GM18517 (cell line): ENCODE data around the gene LRRC19.
A peak's percentile ranks its signal among the peaks of the same experiment; 100 is the strongest.

Experiments
- ATAC-seq: cut with Tn5 transposase; IDR thresholded peaks from one replicate; pipeline ENCODE4 v1.9.1; 2021; ENCODE audit warnings: mild to moderate bottlenecking, moderate library complexity; ENCODE audit not compliant: unreplicated experiment

LRRC19 gene

GRCh38 chr9:26955921-26956859 lies 49.3 kb downstream of the LRRC19 start, which contains the start of gene IFT74:
Gene IFT74, plus strand, starts transcription at chr9:26956412. Its CDS starts 5,556 bp downstream, at chr9:26961968.
- peak; percentile 98 for ATAC-seq

DNA sequence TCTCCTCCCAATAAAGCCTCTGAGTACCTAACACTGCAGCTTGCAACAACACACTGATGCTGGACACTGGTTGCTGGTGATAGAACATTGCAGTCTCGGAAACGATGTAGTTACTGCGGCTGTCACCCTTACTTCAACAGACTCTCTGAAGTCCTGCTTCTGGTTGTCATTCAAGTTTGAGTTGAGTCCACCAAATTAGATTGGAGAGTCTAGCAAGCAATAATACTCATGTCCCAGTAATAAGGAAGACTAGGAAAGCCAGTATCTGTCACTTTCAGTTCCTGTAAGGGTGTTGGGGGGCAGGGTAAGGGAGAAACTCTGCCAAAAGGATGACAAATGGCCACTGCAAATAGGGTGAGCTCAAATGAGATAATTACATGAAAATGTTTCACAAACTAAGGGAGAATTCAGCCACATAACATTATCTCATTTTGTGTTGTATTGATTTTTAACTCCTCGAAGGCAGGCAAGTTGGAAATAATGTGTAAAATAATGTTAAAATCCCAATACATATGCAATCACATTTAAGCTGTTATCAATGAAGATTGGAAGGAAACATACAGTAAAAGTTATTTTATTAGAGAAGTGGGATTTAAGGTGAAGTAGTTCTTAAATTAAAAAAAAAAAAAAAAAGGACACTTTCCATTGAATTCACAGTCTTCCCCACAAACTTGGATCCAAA lies 50.1 kb downstream of the LRRC19 start:
- ATAC-seq = no peak

GRCh38 chr9:26954050-26954508 lies 51.4 kb downstream of the LRRC19 start:
- ATAC-seq = no peak

GRCh38 chr9:26951794-26952193 lies 53.7 kb downstream of the LRRC19 start:
- ATAC-seq = no peak

- no peak for ATAC-seq
Observed at GRCh38 chr9:26950521-26950920, 55.0 kb downstream of the LRRC19 start.

DNA sequence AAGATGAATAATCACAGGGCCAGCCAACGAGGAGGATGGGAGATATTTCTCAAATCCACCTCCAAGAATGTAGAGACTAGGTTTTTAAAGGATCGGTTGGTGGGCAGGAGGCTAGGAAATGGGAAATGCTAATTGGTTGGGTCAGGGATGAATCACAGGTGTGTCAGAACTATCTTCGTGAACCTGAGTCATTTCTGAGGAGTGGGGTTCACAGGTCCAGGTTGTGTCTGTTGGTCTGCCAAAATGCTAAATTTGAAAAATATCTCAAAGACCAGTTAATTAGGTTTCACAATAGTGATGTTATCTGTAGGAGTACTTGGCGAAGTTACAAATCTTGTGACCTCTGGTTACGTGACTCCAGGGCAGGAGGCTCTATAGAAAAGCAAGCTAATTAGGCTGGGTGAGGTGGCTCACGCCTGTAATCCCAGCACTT lies 55.8 kb downstream of the LRRC19 start:
- ATAC-seq = no peak

- ATAC-seq = peak; percentile 1
Observed at GRCh38 chr9:26947736-26948135, 57.7 kb downstream of the LRRC19 start.

GRCh38 chr9:26946753-26947727 lies 58.4 kb downstream of the LRRC19 start, which contains the start of gene PLAA:
Gene PLAA, minus strand, starts transcription at chr9:26947242. Its CDS starts 197 bp downstream, at chr9:26947045.
- ATAC-seq = peak; percentile 98

GRCh38 chr9:26945591-26945990 lies 59.9 kb downstream of the LRRC19 start:
- no peak for ATAC-seq
